Caco-2 (cell line): ENCODE data around the gene MYO19. TPM values are rescaled to one million over a fixed set of nuclear protein-coding genes. Genes with fewer than 3 reads are reported as not detected.
"Not testable (repeated sequence)": the region's sequence is repeated elsewhere in the genome, so short reads cannot be mapped to it uniquely, and the experiment has no call there.

Experiments used
- BruUV-seq: library from RNA; stranded (reverse); fragments of 400-500 nt; replicated peaks from 2 replicates; lab custom pipeline; 2021; lab: Mats Ljungman, UMichigan
- CTCF ChIA-PET: fragments of 300-600 bp; sonication (Branson Sonifier 250); formaldehyde crosslinking; loops from one replicate; lab custom pipeline; 2022; ENCODE audit warnings: antibody characterized with exemption; lab: Charles Lee
- POLR2A ChIA-PET: fragments of 300-600 bp; sonication (Branson Sonifier 250); formaldehyde crosslinking; loops from one replicate; lab custom pipeline; 2022; ENCODE audit warnings: antibody characterized with exemption; lab: Charles Lee
- DNase-seq, 2 experiments: peaks; one replicate each; pipeline versions ENCODE4 v3.0.0 to v3.0.0-alpha.2; 2020 to 2022
- H3K27me3 ChIP-seq: replicated peaks from 2 replicates; pipeline ENCODE4 v1.6.0; 2011; ENCODE audit warnings: low read length; ENCODE audit not compliant: control insufficient read depth, insufficient read depth
- H3K36me3 ChIP-seq: 2 replicates; pipeline ENCODE4 v1.5.1; 2011; ENCODE audit warnings: low read length; ENCODE audit not compliant: control insufficient read depth, insufficient read depth
- H3K4me1 ChIP-seq: fragments of 250-450 bp; sonication (Bioruptor Pico); 2 replicates; pipeline ENCODE4 v1.5.1; 2020; ENCODE audit warnings: mild to moderate bottlenecking
- H3K4me3 ChIP-seq: 2 replicates; pipeline ENCODE4 v1.5.1; 2011; ENCODE audit warnings: low read depth, mild to moderate bottlenecking, control low read depth, low read length
- H3K9me3 ChIP-seq: fragments of 250-450 bp; sonication (Bioruptor Pico); 2 replicates; pipeline ENCODE4 v1.5.1; 2020; ENCODE audit warnings: mild to moderate bottlenecking, moderate library complexity
- H3K27ac Mint-ChIP-seq: one replicate; pipeline ENCODE4 v1.8.0; 2022; ENCODE audit warnings: mixed read lengths; ENCODE audit not compliant: unreplicated experiment
- H3K27me3 Mint-ChIP-seq: one replicate; pipeline ENCODE4 v1.8.0; 2022; ENCODE audit warnings: mixed read lengths; ENCODE audit not compliant: insufficient read depth, unreplicated experiment
- H3K36me3 Mint-ChIP-seq: one replicate; pipeline ENCODE4 v1.8.0; 2022; ENCODE audit warnings: mild to moderate bottlenecking, mixed read lengths; ENCODE audit not compliant: insufficient read depth, unreplicated experiment
- H3K4me1 Mint-ChIP-seq: one replicate; pipeline ENCODE4 v1.8.0; 2022; ENCODE audit warnings: low read depth, mixed read lengths; ENCODE audit not compliant: unreplicated experiment
- H3K4me3 Mint-ChIP-seq: one replicate; pipeline ENCODE4 v1.8.0; 2022; ENCODE audit warnings: mild to moderate bottlenecking, moderate library complexity, mixed read lengths; ENCODE audit not compliant: unreplicated experiment
- H3K9me3 Mint-ChIP-seq: one replicate; pipeline ENCODE4 v1.8.0; 2022; ENCODE audit warnings: mixed read lengths; ENCODE audit not compliant: unreplicated experiment
- intact Hi-C: fragments of 100-400 bp; cut with micrococcal nuclease; formaldehyde crosslinking; loops from one replicate; pipeline ENCODE4 v1.10.0; 2022; ENCODE audit not compliant: unreplicated experiment
- total RNA-seq: library from RNA; stranded (reverse); gene quantifications from 2 replicates; pipeline ENCODE4 v1.2.3, GENCODE V29; 2022
- TF ChIP-seq, protein P1 (sequence below), 2 experiments: fragments of 200-600 bp in 1 of 2; IDR thresholded peaks; 1 replicate in 1 of 2; 2 replicates in 1 of 2; pipeline versions ENCODE4 v1.5.1 to v1.8.0; 2011 to 2022; ENCODE audit warnings: antibody characterized with exemption in 1 of 2, control low read depth in 1 of 2, inconsistent platforms in 1 of 2, low read depth in 1 of 2, low read length in 1 of 2, mild to moderate bottlenecking in 1 of 2, moderate library complexity in 1 of 2; ENCODE audit not compliant: insufficient read depth in 1 of 2, severe bottlenecking in 1 of 2, unreplicated experiment in 1 of 2

The MYO19 gene
- total RNA-seq, 1 experiment from 2014 or later, result 153 TPM

DNA sequence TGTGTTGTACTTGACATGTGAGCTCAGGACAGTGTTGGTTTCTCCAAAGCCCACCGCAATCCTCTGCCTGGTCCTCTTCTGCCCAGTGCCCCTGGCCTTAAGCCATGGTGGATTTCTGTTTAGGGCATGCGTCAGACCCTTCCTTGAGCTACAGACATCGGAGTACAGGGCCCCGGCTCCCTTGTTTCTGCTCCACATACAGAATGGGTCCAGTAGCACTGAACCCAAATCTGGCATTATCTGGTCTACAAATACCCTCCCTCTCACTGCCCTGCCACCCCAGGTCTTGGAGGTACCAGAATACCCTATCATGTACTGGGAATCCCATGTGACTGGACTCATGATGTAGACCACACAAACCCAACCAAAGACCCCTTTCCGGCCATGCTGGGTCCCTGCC lies 75.6 kb downstream of the MYO19 start:
- Mint-ChIP-seq H3K27me3 (peaks cover 21% of the 10 kb centered on the region), H3K4me1 (no peaks in the 10 kb centered on the region), H3K9me3 (no peaks in the 10 kb centered on the region), H3K27ac (no peak overlapping the region), H3K4me3 (no peak overlapping the region), H3K36me3 (no peaks in the 10 kb centered on the region)
- intact Hi-C loops, result no loop called here
- POLR2A ChIA-PET, result no interaction called here
- CTCF ChIA-PET, result no interaction called here
- Histone ChIP-seq H3K27me3 (no peaks in the 10 kb centered on the region), H3K4me1 (no peaks in the 10 kb centered on the region), H3K9me3 (no peaks in the 10 kb centered on the region), H3K36me3 (no peaks in the 10 kb centered on the region), H3K4me3 (no peak overlapping the region)
- BruUV-seq, result no TSS peak
- TF ChIP-seq, protein P1, sequence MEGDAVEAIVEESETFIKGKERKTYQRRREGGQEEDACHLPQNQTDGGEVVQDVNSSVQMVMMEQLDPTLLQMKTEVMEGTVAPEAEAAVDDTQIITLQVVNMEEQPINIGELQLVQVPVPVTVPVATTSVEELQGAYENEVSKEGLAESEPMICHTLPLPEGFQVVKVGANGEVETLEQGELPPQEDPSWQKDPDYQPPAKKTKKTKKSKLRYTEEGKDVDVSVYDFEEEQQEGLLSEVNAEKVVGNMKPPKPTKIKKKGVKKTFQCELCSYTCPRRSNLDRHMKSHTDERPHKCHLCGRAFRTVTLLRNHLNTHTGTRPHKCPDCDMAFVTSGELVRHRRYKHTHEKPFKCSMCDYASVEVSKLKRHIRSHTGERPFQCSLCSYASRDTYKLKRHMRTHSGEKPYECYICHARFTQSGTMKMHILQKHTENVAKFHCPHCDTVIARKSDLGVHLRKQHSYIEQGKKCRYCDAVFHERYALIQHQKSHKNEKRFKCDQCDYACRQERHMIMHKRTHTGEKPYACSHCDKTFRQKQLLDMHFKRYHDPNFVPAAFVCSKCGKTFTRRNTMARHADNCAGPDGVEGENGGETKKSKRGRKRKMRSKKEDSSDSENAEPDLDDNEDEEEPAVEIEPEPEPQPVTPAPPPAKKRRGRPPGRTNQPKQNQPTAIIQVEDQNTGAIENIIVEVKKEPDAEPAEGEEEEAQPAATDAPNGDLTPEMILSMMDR (IDR thresholded peaks at IDR 0.05; ENCODE audit: insufficient read depth in 1 of 2, low read depth in 1 of 2, low read length in 1 of 2, severe bottlenecking in 1 of 2, unreplicated experiment in 1 of 2), result no peak
- DNase-seq, result no peak

DNA sequence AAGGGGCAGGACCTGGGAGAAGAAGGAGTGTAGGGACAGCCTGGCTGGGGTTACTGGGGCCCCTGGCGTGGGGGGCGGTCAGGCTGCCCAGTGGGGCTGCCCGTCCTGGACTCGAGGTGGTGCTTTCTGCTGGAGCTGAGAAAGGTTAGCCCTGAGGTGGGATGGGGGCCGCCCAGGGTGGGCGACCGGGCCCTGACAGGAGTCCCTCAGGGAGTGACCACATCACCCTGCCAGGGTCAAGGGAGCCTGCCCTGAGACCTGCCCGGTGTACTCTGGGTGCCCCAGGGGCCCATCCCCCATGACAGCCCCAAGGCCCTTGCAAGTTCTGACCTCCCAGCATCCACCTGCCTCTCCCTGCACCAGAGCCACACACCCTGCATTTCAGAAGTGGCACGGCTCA lies 77.0 kb downstream of the MYO19 start:
- H3K27ac Mint-ChIP-seq, H3K27me3 ChIP-seq, H3K9me3 ChIP-seq, POLR2A ChIA-PET, H3K36me3 ChIP-seq, DNase-seq, H3K36me3 Mint-ChIP-seq, H3K4me1 ChIP-seq, H3K4me3 Mint-ChIP-seq, intact Hi-C loops, BruUV-seq, CTCF ChIA-PET, H3K9me3 Mint-ChIP-seq, H3K4me3 ChIP-seq, H3K4me1 Mint-ChIP-seq: not testable (repeated sequence)
- peaks cover 20% of the 10 kb centered on the region for H3K27me3 Mint-ChIP-seq

DNA sequence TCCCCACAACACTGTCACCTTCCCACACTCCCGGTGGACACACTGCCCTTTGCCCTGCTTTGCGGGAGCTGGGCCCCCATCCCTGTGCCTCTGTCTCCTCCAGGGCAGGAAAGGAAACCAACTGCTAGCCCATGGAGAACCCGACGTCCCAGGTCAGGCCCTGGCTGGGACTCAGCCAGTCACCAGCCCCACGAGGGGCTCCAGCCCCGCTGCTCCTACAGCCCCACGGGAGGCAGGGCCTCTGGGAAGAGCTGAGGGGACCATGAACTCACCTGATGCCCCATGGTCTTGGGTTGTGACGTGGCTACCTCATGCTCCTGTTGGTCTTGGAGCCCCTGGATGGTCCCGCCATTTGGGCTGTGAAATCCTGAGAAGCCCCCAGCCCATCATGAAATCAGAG lies 81.8 kb downstream of the MYO19 start:
- H3K9me3 ChIP-seq, BruUV-seq, intact Hi-C loops, H3K27ac Mint-ChIP-seq, H3K27me3 ChIP-seq, H3K4me3 ChIP-seq, H3K4me3 Mint-ChIP-seq, H3K27me3 Mint-ChIP-seq, POLR2A ChIA-PET, H3K4me1 ChIP-seq, CTCF ChIA-PET, DNase-seq, H3K36me3 Mint-ChIP-seq, H3K36me3 ChIP-seq, H3K4me1 Mint-ChIP-seq, H3K9me3 Mint-ChIP-seq: not testable (repeated sequence)

DNA sequence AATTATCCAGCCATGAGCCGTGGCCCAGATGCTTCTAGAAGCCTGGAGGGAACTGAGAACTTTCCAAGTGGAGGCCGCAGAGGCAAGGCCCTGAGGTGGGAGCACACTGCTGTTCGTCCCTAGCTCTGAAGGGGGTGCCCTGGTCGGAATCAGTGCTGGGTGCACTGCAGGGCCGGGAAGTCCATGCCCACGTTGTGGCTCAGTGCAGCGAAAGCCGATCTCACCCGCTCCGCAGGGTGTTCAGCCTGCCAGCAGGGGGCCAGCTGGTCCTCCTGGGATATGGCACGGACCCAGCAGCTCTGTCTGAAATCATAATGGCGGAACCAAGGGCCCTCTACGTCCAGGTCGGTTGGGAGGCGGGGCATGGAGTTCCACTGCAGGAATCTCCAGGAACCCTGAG lies 84.7 kb downstream of the MYO19 start:
- BruUV-seq, H3K27me3 Mint-ChIP-seq, H3K9me3 Mint-ChIP-seq, H3K36me3 ChIP-seq, H3K4me1 Mint-ChIP-seq, H3K27ac Mint-ChIP-seq, intact Hi-C loops, H3K36me3 Mint-ChIP-seq, POLR2A ChIA-PET, H3K9me3 ChIP-seq, CTCF ChIA-PET, DNase-seq, H3K4me3 ChIP-seq, H3K27me3 ChIP-seq, H3K4me3 Mint-ChIP-seq, H3K4me1 ChIP-seq: not testable (repeated sequence)

Other genes starting within 250 kb of the MYO19 start
- gene TBC1D3G, start 211.0 kb downstream of the MYO19 start, total RNA-seq, result not detected in 2 replicates
- not detected in 2 replicates for gene TBC1D3H, start 146.4 kb downstream of the MYO19 start, total RNA-seq
- 58.6 and 61.9 TPM in 2 replicates for gene ZNHIT3, start 48.2 kb downstream of the MYO19 start, total RNA-seq
- 30.9 and 33.6 TPM in 2 replicates for gene PIGW, start 119 bp upstream of the MYO19 start, total RNA-seq
- gene GGNBP2, start 10.1 kb upstream of the MYO19 start, total RNA-seq, result 91.3 and 91.5 TPM in 2 replicates
- 44.7 and 46.9 TPM in 2 replicates for gene DHRS11, start 57.0 kb upstream of the MYO19 start, total RNA-seq
- 9.3 and 13.5 TPM in 2 replicates for gene MRM1, start 66.7 kb upstream of the MYO19 start, total RNA-seq